Nasal cavity respiratory epithelium epithelial cell of viscerocranial mucosa (primary cell): ENCODE results near the gene TACR3. TPM values are rescaled to one million over a fixed set of nuclear protein-coding genes. Genes with fewer than 3 reads are reported as not detected.

Experiments
- total RNA-seq: library from RNA; depleted of rRNA; stranded (reverse); fragments of >200 nt; gene quantifications from 2 replicates; pipeline ENCODE4 v1.2.3, GENCODE V29; 2014

The TACR3 gene
- total RNA-seq = not detected in 2 replicates

GRCh38 chr4:103719830-103720207 lies at the start of gene TACR3:
TACR3 (minus strand) TSS chr4:103719985; CDS start chr4:103719675, 310 bp downstream.

